ENCODE measurements around the gene SSBP3.

Gene SSBP3

DNA sequence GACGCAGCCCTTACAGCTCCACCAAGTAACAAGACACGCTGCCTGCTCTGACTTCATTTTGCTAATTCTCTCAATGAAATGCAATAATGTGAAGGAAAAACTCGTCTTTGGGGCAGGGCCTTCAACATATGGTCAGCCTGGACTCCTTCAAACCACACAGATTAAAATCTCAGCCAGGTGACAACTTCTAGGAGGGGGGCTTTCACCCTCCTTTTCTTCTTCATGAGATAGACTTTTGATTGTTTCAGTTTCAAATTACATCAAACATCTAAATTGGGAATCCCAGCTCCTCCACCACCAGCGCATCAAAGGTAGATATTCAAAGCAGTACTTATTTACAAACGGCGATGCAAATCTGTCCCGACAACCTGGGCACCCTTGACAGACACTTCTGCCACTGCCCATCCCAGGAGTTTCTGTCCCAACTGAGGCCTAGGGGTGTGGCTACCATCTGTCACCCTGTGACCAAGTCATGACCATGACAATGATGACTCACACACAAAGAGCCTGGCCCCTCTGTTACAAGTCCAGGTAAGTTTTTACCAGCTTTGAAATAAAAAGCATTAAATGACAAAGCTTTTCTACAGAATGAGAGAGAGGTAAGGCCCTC is 29.7 kb downstream of the SSBP3 start:
- TF ChIP-seq, protein P1, sequence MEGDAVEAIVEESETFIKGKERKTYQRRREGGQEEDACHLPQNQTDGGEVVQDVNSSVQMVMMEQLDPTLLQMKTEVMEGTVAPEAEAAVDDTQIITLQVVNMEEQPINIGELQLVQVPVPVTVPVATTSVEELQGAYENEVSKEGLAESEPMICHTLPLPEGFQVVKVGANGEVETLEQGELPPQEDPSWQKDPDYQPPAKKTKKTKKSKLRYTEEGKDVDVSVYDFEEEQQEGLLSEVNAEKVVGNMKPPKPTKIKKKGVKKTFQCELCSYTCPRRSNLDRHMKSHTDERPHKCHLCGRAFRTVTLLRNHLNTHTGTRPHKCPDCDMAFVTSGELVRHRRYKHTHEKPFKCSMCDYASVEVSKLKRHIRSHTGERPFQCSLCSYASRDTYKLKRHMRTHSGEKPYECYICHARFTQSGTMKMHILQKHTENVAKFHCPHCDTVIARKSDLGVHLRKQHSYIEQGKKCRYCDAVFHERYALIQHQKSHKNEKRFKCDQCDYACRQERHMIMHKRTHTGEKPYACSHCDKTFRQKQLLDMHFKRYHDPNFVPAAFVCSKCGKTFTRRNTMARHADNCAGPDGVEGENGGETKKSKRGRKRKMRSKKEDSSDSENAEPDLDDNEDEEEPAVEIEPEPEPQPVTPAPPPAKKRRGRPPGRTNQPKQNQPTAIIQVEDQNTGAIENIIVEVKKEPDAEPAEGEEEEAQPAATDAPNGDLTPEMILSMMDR (IDR thresholded peaks at IDR 0.05; ENCODE audit: insufficient read depth, missing control alignments), result no peak
- FAIRE-seq, result no peak
- no peak for DNase-seq (ENCODE audit: insufficient read length, low spot score)

DNA sequence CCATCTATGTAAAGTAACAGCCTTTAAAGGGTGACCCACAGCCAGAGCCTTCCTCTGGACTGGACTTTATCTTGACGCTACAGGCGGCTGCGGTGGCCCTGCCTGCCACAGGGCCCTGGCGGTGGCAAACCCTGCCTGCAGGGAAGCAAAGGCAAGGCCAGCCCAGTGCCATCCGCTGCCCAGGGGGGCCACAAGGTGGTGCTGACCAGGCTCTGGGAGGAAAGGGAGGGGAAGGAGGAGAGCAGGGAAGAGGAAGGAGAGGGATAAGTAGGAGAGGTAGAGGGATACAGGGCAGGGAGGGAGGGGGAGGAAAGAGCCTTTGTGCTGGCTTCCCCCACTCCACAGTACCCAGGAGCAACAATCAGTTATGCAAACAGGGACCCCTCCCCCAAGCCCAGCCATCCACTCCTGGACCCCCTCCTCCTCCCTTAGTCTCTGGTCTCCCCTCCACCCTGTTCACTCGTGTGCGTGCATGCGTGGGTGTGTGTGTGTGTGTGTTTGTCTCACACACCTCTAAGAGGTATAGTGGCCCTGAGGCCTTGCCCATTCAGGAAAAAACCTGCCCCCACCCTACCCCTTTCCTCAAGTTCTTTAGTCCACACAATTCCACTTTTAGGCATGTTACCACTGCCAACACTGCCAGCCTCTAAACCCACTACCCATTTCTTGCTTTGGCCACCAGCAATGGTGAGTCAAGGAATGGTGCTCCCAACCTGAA is 30.3 kb downstream of the SSBP3 start:
- TF ChIP-seq, protein P1 (IDR thresholded peaks at IDR 0.05; ENCODE audit: insufficient read depth, missing control alignments), result no peak
- DNase-seq (ENCODE audit: insufficient read length, low spot score) (no peak), FAIRE-seq (no peak)

DNA sequence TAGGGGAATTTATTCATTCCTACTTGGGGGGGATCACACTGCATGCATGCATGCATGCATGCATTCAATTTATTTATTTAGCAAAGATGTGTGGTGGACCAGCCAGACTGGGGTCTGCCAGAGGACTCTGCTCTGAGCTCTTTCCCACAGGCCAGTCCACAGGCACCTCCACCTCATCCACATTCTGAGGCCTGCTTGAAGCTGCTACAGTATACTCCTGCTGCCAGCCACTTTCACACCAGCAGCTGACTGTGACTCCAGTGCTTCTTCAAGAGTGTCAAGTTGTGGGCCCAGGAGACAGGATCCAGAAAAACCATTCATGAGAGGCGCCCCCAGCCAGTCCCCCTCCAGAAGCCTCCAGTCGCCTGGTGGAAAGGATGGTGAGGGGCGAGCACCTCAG is 30.9 kb downstream of the SSBP3 start:
- DNase-seq (ENCODE audit: insufficient read length, low spot score) (no peak), FAIRE-seq (no peak)
- TF ChIP-seq, protein P1 (IDR thresholded peaks at IDR 0.05; ENCODE audit: insufficient read depth, missing control alignments), result no peak

DNA sequence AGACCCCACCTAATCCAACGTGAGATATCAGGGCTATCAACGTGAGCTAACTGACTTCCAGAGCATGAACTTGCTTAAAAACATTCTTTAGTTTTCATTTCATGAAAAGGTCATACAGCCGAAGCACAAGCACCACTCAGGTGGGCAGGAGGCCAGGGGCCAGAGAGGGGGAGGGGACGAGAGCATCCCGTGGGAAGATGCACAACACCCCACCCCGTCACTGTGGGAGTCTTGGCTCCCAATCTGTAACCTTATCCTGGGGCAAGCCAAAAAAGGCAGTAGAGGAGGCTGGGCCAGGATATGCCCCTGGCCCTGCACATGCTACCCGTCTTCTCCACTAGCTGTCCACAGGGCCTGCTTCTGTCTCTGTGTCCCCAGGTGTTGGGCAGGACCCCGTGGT is 31.4 kb downstream of the SSBP3 start:
- FAIRE-seq (no peak), DNase-seq (ENCODE audit: insufficient read length, low spot score) (no peak)
- TF ChIP-seq, protein P1 (IDR thresholded peaks at IDR 0.05; ENCODE audit: insufficient read depth, missing control alignments), result no peak

DNA sequence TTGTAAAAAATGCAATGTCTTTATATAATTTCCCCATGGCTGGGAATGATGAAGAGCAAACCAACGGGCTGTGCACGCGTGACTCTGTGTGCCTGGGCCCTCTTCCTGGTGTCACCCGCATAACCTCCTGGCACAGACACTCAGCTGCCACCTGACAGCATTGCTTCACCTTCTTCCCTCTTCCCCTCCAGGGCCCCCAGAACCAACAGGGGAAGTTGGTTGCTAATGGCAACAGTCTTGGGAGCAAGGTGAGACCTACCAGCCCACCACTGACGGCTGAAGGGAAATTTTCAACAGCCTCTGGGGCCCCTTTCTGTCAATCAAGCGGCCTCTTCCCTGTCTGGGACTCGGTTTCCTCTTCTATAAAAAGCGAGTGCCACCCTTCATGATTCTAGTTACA is 33.2 kb downstream of the SSBP3 start:
- TF ChIP-seq, protein P1 (IDR thresholded peaks at IDR 0.05; ENCODE audit: insufficient read depth, missing control alignments), result no peak
- FAIRE-seq, result no peak
- no peak for DNase-seq (ENCODE audit: insufficient read length, low spot score)

DNA sequence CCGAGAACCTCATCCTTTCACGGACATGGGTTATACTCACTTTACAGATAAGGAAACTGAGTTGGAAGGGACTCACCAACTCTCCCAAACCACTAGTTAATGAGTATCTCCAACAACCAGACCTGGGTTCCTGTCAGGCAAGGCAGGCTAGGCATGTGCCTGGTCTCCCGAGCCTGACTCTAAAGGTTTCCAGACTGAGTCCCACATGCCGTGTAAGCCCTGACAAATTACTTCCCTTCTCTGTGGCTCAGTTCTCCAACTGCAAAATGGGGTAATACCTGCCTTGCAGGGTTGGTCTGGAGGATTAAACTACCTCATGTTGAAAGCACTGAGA is 34.3 kb downstream of the SSBP3 start:
- no peak for FAIRE-seq
- DNase-seq (ENCODE audit: insufficient read length, low spot score), result no peak
- TF ChIP-seq, protein P1 (IDR thresholded peaks at IDR 0.05; ENCODE audit: insufficient read depth, missing control alignments), result no peak

All from D721Med (cell line).